GM12878 (cell line): Measurements from ENCODE around the gene FOS. TPM values are rescaled to one million over a fixed set of nuclear protein-coding genes. Genes with fewer than 3 reads are reported as not detected.

Source experiments
- ATAC-seq: fragments of 200-7000 bp; cut with Tn5 transposase; 3 replicates; pipeline ENCODE4 v1.9.1; 2020; ENCODE audit warnings: mild to moderate bottlenecking, moderate library complexity
- BruUV-seq: library from RNA; stranded (reverse); fragments of 400-500 nt; replicated peaks from 2 replicates; lab custom pipeline; 2021; lab: Mats Ljungman, UMichigan
- CTCF ChIA-PET: fragments of 300-600 bp; sonication (Branson Sonifier 250); formaldehyde crosslinking; extraction: SDS; loops from one replicate; lab custom pipeline; 2021; ENCODE audit warnings: inconsistent platforms; lab: Yijun Ruan, JAX
- POLR2A ChIA-PET: fragments of 350-600 bp; formaldehyde crosslinking; extraction: SDS; loops from one replicate; lab custom pipeline; 2021; ENCODE audit warnings: inconsistent platforms; lab: Charles Lee
- RAD21 ChIA-PET: fragments of 300-600 bp; sonication (Branson Sonifier 250); formaldehyde crosslinking; loops from one replicate; lab custom pipeline; 2023; ENCODE audit warnings: antibody characterized with exemption; ENCODE audit not compliant: unreplicated experiment; lab: Charles Lee
- SMC1A ChIA-PET: fragments of 300-600 bp; sonication (Branson Sonifier 250); formaldehyde crosslinking; loops from one replicate; lab custom pipeline; 2023; ENCODE audit not compliant: unreplicated experiment, uncharacterized antibody; lab: Charles Lee
- DNase-seq: peaks from one replicate; pipeline ENCODE4 v3.0.0-alpha.2; 2011; ENCODE audit warnings: low read depth, low spot score
- FAIRE-seq: peaks from 3 replicates; lab custom pipeline; 2011; peaks lifted over from hg19 to GRCh38; lab: Jason Lieb, UNC
- H2AFZ ChIP-seq: 2 replicates; pipeline ENCODE4 v1.6.0; 2011; ENCODE audit warnings: low read depth, low read length, control low read depth; ENCODE audit not compliant: control insufficient read depth
- H3K27ac ChIP-seq: 2 replicates; pipeline ENCODE4 v1.5.1; 2011; ENCODE audit warnings: control low read depth; ENCODE audit not compliant: control insufficient read depth, insufficient read depth
- H3K27me3 ChIP-seq, 2 experiments: replicated peaks in 1 of 2; 2 replicates each; pipeline versions ENCODE4 v1.6.0 to v1.6.1; 2011; ENCODE audit warnings: low read length in 1 of 2; ENCODE audit not compliant: control insufficient read depth in 2 of 2, insufficient read depth in 2 of 2
- H3K36me3 ChIP-seq, 2 experiments: 2 replicates each; pipeline ENCODE4 v1.5.1; 2011; ENCODE audit warnings: low read length in 1 of 2; ENCODE audit not compliant: control insufficient read depth in 2 of 2, insufficient read depth in 2 of 2
- H3K4me1 ChIP-seq: 2 replicates; pipeline ENCODE4 v1.6.1; 2011; ENCODE audit warnings: mild to moderate bottlenecking, low read length, moderate library complexity, mixed read lengths; ENCODE audit not compliant: control insufficient read depth, insufficient read depth
- H3K4me2 ChIP-seq: 2 replicates; pipeline ENCODE4 v1.6.0; 2011; ENCODE audit warnings: control low read depth; ENCODE audit not compliant: control insufficient read depth, insufficient read depth
- H3K4me3 ChIP-seq: fragments of 200-600 bp; sonication (generic); 2 replicates; pipeline ENCODE4 v1.5.1; 2016
- H3K79me2 ChIP-seq: 2 replicates; pipeline ENCODE4 v1.6.0; 2011; ENCODE audit warnings: low read length; ENCODE audit not compliant: control insufficient read depth, insufficient read depth
- H3K9ac ChIP-seq: 2 replicates; pipeline ENCODE4 v1.8.0; 2011; ENCODE audit warnings: low read length, control low read depth, mixed read lengths; ENCODE audit not compliant: control insufficient read depth, insufficient read depth
- H3K9me3 ChIP-seq: replicated peaks from 3 replicates; pipeline ENCODE4 v1.5.1; 2011; ENCODE audit warnings: mild to moderate bottlenecking, low read length; ENCODE audit not compliant: control insufficient read depth, insufficient read depth
- H4K20me1 ChIP-seq: 2 replicates; pipeline ENCODE4 v1.6.0; 2011; ENCODE audit not compliant: control insufficient read depth, insufficient read depth
- BHLHE40 ChIP-seq, 2 experiments: fragments of 450-650 bp in 1 of 2; IDR thresholded peaks; 2 replicates each; pipeline ENCODE4 v1.6.1; 2011 to 2017; ENCODE audit warnings: low read depth in 2 of 2, borderline replicate concordance in 1 of 2, improper control_type of control experiment in 1 of 2, low read length in 1 of 2, mild to moderate bottlenecking in 1 of 2
- CBFB ChIP-seq: IDR thresholded peaks from 2 replicates; pipeline ENCODE4 v1.6.1; 2016; ENCODE audit warnings: antibody characterized with exemption, low read depth
- CREM ChIP-seq: IDR thresholded peaks from 2 replicates; pipeline ENCODE4 v1.6.1; 2014; ENCODE audit warnings: antibody characterized with exemption, low read depth
- EED ChIP-seq: sonication (generic); IDR thresholded peaks from 2 replicates; pipeline ENCODE4 v1.6.1; 2016; ENCODE audit warnings: antibody characterized with exemption, low read depth
- EP300 ChIP-seq, 2 experiments: fragments of 150-350 bp in 1 of 2; IDR thresholded peaks; 2 replicates each; pipeline ENCODE4 v1.6.1; 2011 to 2012; ENCODE audit warnings: low read depth in 2 of 2, low read length in 2 of 2, borderline replicate concordance in 1 of 2, improper control_type of control experiment in 1 of 2, inconsistent platforms in 1 of 2; ENCODE audit not compliant: control insufficient read depth in 1 of 2
- ETV6 ChIP-seq, 2 experiments: fragments of 450-650 bp in 1 of 2; IDR thresholded peaks in 1 of 2; conservative IDR thresholded peaks in 1 of 2; 2 replicates each; pipeline ENCODE4 v1.6.1; 2014; ENCODE audit warnings: antibody characterized with exemption in 1 of 2, borderline replicate concordance in 1 of 2, low read depth in 1 of 2, mild to moderate bottlenecking in 1 of 2, moderate library complexity in 1 of 2
- HDAC6 ChIP-seq: fragments of 200-600 bp; sonication (generic); IDR thresholded peaks from one replicate; pipeline ENCODE4 v1.8.0; 2017; ENCODE audit warnings: antibody characterized with exemption; ENCODE audit not compliant: unreplicated experiment
- IKZF1 ChIP-seq: fragments of 450-650 bp; conservative IDR thresholded peaks from 2 replicates; pipeline ENCODE4 v1.6.1; 2017; ENCODE audit warnings: antibody characterized with exemption, mild to moderate bottlenecking
- IKZF2 ChIP-seq, 2 experiments: fragments of 450-650 bp; IDR thresholded peaks; 2 replicates each; pipeline ENCODE4 v1.6.1; 2017; ENCODE audit warnings: mild to moderate bottlenecking in 2 of 2, moderate library complexity in 2 of 2
- JUND ChIP-seq: IDR thresholded peaks from 2 replicates; pipeline ENCODE4 v1.6.1; 2012; ENCODE audit warnings: low read depth, mild to moderate bottlenecking, low read length, improper control_type of control experiment, moderate library complexity
- MEF2A ChIP-seq: IDR thresholded peaks from 2 replicates; pipeline ENCODE4 v1.6.1; 2011; ENCODE audit warnings: low read depth, mild to moderate bottlenecking, low read length, moderate library complexity; ENCODE audit not compliant: insufficient read depth
- MTA2 ChIP-seq: fragments of 450-650 bp; IDR thresholded peaks from 2 replicates; pipeline ENCODE4 v1.6.1; 2016; ENCODE audit warnings: low read depth, mild to moderate bottlenecking, moderate library complexity
- PAX5 ChIP-seq: IDR thresholded peaks from 2 replicates; pipeline ENCODE4 v1.6.1; 2011; ENCODE audit warnings: low read depth, low read length, borderline replicate concordance
- PML ChIP-seq: IDR thresholded peaks from 2 replicates; pipeline ENCODE4 v1.6.1; 2012; ENCODE audit warnings: low read length, inconsistent platforms
- POU2F2 ChIP-seq: IDR thresholded peaks from 3 replicates; pipeline ENCODE4 v1.6.1; 2011; ENCODE audit warnings: low read depth, mild to moderate bottlenecking, low read length, borderline replicate concordance
- RAD51 ChIP-seq: fragments of 450-650 bp; IDR thresholded peaks from 2 replicates; pipeline ENCODE4 v1.6.1; 2016; ENCODE audit warnings: moderate library complexity, mild to moderate bottlenecking, inconsistent platforms
- RELB ChIP-seq: fragments of 450-650 bp; IDR thresholded peaks from 2 replicates; pipeline ENCODE4 v1.6.1; 2017; ENCODE audit warnings: low read depth, mild to moderate bottlenecking, moderate library complexity
- TCF12 ChIP-seq: IDR thresholded peaks from 2 replicates; pipeline ENCODE4 v1.6.1; 2011; ENCODE audit warnings: low read depth, mild to moderate bottlenecking, low read length
- USF1 ChIP-seq: IDR thresholded peaks from 2 replicates; pipeline ENCODE4 v1.6.1; 2011; ENCODE audit warnings: borderline replicate concordance, low read depth, mild to moderate bottlenecking, moderate library complexity, mixed read lengths, low read length; ENCODE audit not compliant: insufficient read depth; ENCODE audit errors: extremely low read length
- ZBED1 ChIP-seq: IDR thresholded peaks from 2 replicates; pipeline ENCODE4 v1.6.1; 2016; ENCODE audit warnings: borderline replicate concordance
- ZNF24 ChIP-seq: fragments of 450-650 bp; IDR thresholded peaks from 2 replicates; pipeline ENCODE4 v1.6.1; 2017; ENCODE audit warnings: antibody characterized with exemption, mild to moderate bottlenecking
- WGBS: methylation state at CpG from one replicate; pipeline ENCODE4 v1.1.6; 2016; ENCODE audit warnings: low lambda C conversion rate; ENCODE audit not compliant: insufficient replicate concordance, insufficient coverage; ENCODE audit errors: missing lambda C conversion rate; 5-methylcytosine and 5-hydroxymethylcytosine counted together
- in situ Hi-C: fragments of 300-500 bp; cut with MboI; formaldehyde crosslinking; loops from 9 replicates; pipeline ENCODE4 v1.14.3; 2018; ENCODE audit warnings: mixed read lengths
- intact Hi-C: fragments of 100-400 bp; cut with micrococcal nuclease; formaldehyde crosslinking; loops from one replicate; pipeline ENCODE4 v1.14.2; 2022; ENCODE audit not compliant: unreplicated experiment
- polyA plus RNA-seq, 11 experiments: library from polyadenylated mRNA; depleted of rRNA in 4 of 11; unstranded in 6 of 11; stranded (reverse) in 5 of 11; fragments of >200 nt; fragmentation: Nextera tagmentation in 4 of 11; fragmentation: Illumina TruSeq in 1 of 11; extraction: Ambion mirVana in 4 of 11; extraction: Trizol in 1 of 11; gene quantifications; 1 replicate in 1 of 11; 2 replicates in 10 of 11; pipeline versions ENCODE4 v1.2.1 to v1.2.3, GENCODE V29; 2011 to 2016; ENCODE audit warnings: inconsistent platforms in 2 of 11, missing spikeins in 2 of 11, low read depth in 1 of 11
- total RNA-seq, 4 experiments: library from RNA; depleted of rRNA in 3 of 4; stranded (reverse); fragments of >200 nt in 3 of 4; fragmentation: Illumina TruSeq in 1 of 4; extraction: Trizol in 1 of 4; gene quantifications; 2 replicates each; pipeline versions ENCODE4 v1.2.1 to v1.2.3, GENCODE V29; 2013 to 2021

FOS gene
- total and polyA plus RNA-seq, 10 of the 15 experiments (the other 5 are each of a cell fraction or from before 2014, with no cell fraction given): 0.02 to 0.95 (median 0.38) TPM

- ATAC-seq (peak; percentile 30), DNase-seq (peak; percentile 40), FAIRE-seq (peak; percentile 13)
- Histone ChIP-seq H3K36me3 (no peaks in the 10 kb centered on the region), H3K9me3 (no peaks in the 10 kb centered on the region), H3K79me2 (no peaks in the 10 kb centered on the region), H3K9ac (no peak overlapping the region), H3K4me2 (peak overlapping the region; percentile 80), H3K4me1 (peaks cover 36% of the 10 kb centered on the region), H3K27ac (no peak overlapping the region), H2AFZ (no peak overlapping the region; the same call in 1 of the 2 replicates), H3K4me3 (peak overlapping the region; percentile 29; the same call in 1 of the 2 replicates), H3K27me3 (peaks cover 0 to 5% of the 10 kb centered on the region in 2 experiments; a peak in 2 of 4 replicates), H4K20me1 (no peaks in the 10 kb centered on the region)
- CTCF ChIA-PET: interaction anchor here (0.6 to 1.2 kb wide), 3 partner anchors 12 to 63 kb away, joined by 3 read pairs; no protein-coding TSS in a partner anchor
- SMC1A ChIA-PET: interaction anchor here (1.1 to 2.3 kb wide), 3 partner anchors 9 to 20 kb away, joined by 3 to 9 read pairs (median 7); no protein-coding TSS in a partner anchor
- intact Hi-C loops (loop anchor here (5.0 kb wide), 2 partner anchors 70 to 115 kb away; partner anchors contain the start of gene TMED10), in situ Hi-C loops (no loop called here)
- POLR2A ChIA-PET: interaction anchor here (0.6 kb wide), 2 partner anchors 23 to 373 kb away, joined by 4 to 5 read pairs; no protein-coding TSS in a partner anchor
- 14% methylated on average over 14 of the region's 15 CpGs for WGBS
- BruUV-seq: no TSS peak
- RAD21 ChIA-PET: interaction anchor here (1.2 to 4.0 kb wide), 3 partner anchors 11 to 23 kb away, joined by 3 to 12 read pairs (median 3); no protein-coding TSS in a partner anchor
- TF ChIP-seq ETV6 (conservative IDR thresholded peaks at IDR 0.05 in 1 of 2, IDR thresholded peaks at IDR 0.05 in 1 of 2; ENCODE audit: borderline replicate concordance in 1 of 2, low read depth in 1 of 2) (peak in 1 of 2 experiments; percentile 97; a peak in 2 of 4 replicates), ZBED1 (peak; percentile 71; the same call in 1 of the 2 replicates), ZNF24 (no peak), RELB (peak; percentile 73), CBFB (peak; percentile 84), JUND (no peak), MEF2A (0 out of 2 replicates have a peak, but pooled peaks have one; percentile 54), BHLHE40 (IDR thresholded peaks at IDR 0.05; ENCODE audit: borderline replicate concordance in 1 of 2, low read depth in 2 of 2, low read length in 1 of 2) (peak; percentile 8 to 41; a peak in 1 of 4 replicates), EED (peak; percentile 78), RAD51 (peak; percentile 82), EP300 (IDR thresholded peaks at IDR 0.05; ENCODE audit: borderline replicate concordance in 1 of 2, control insufficient read depth in 1 of 2, low read depth in 2 of 2, low read length in 2 of 2) (peak; percentile 63 to 70; a peak in 1 of 4 replicates), CREM (peak; percentile 62; the same call in 1 of the 2 replicates), MTA2 (peak; percentile 46; the same call in 1 of the 2 replicates), USF1 (peak; percentile 35), PML (0 out of 2 replicates have a peak, but pooled peaks have one; percentile 42), IKZF2 (IDR thresholded peaks at IDR 0.05) (peak; percentile 80 to 84), HDAC6 (no peak), POU2F2 (peak; percentile 73; the same call in 2 of the 3 replicates), TCF12 (no peak), IKZF1 (peak; percentile 93), PAX5 (peak; percentile 56; the same call in 1 of the 2 replicates)
These were observed 31.2 kb upstream of the FOS start for GRCh38 chr14:75247286-75247922.
